ENCODE data around the gene GRAP.

Gene GRAP

GRCh38 chr17:18990331-18990730, 56.4 kb downstream of the GRAP start:
- peak in 1 of 10 donors; percentile 37 for DNase-seq
- intact Hi-C loops (cut with DNase I) = no loop called here

- intact Hi-C loops (cut with DNase I) = no loop called here
- no peak for DNase-seq
Measured at GRCh38 chr17:18988546-18989173, 58.1 kb downstream of the GRAP start.

- DNase-seq = peak in 1 of 10 donors; percentile 62
- intact Hi-C loops (cut with DNase I) = no loop called here
Measured at GRCh38 chr17:18987862-18988545, 58.8 kb downstream of the GRAP start.

- peak in 1 of 10 donors; percentile 49 for DNase-seq
- intact Hi-C loops (cut with DNase I) = no loop called here
Measured at GRCh38 chr17:18987230-18987610, 59.5 kb downstream of the GRAP start.

GRCh38 chr17:18986541-18987229, 60.1 kb downstream of the GRAP start:
- intact Hi-C loops (cut with DNase I) = no loop called here
- peak in 1 of 10 donors; percentile 78 for DNase-seq

- DNase-seq = no peak
- intact Hi-C loops (cut with DNase I) = no loop called here
Measured at GRCh38 chr17:18985475-18985874, 61.3 kb downstream of the GRAP start.

- intact Hi-C loops (cut with DNase I) = no loop called here
- DNase-seq = peak in 1 of 10 donors; percentile 63
Measured at GRCh38 chr17:18984273-18985114, 62.3 kb downstream of the GRAP start.

GRCh38 chr17:18981642-18982424, 64.9 kb downstream of the GRAP start:
- intact Hi-C loops (cut with DNase I) = no loop called here
- DNase-seq = no peak

GRCh38 chr17:18981335-18981641, 65.5 kb downstream of the GRAP start:
- intact Hi-C loops (cut with DNase I) = no loop called here
- DNase-seq = no peak

- intact Hi-C loops (cut with DNase I) = no loop called here
- no peak for DNase-seq
Measured at GRCh38 chr17:18980682-18981334, 65.9 kb downstream of the GRAP start.

GRCh38 chr17:18978655-18979054, 68.1 kb downstream of the GRAP start:
- intact Hi-C loops (cut with DNase I) = no loop called here
- DNase-seq = no peak

- intact Hi-C loops (cut with DNase I) = no loop called here
Measured at GRCh38 chr17:18978050-18978449, 68.7 kb downstream of the GRAP start.

GRCh38 chr17:18977646-18978045, 69.1 kb downstream of the GRAP start:
- DNase-seq = no peak

More at GRCh38 chr17:18978050-18978449, 68.7 kb downstream of the GRAP start:
- DNase-seq = no peak

GRCh38 chr17:18977021-18977420, 69.7 kb downstream of the GRAP start:
- DNase-seq = no peak
- intact Hi-C loops (cut with DNase I) = no loop called here

More at GRCh38 chr17:18977646-18978045, 69.1 kb downstream of the GRAP start:
- intact Hi-C loops (cut with DNase I) = no loop called here

- intact Hi-C loops (cut with DNase I) = no loop called here
- no peak for DNase-seq
Measured at GRCh38 chr17:18976201-18976600, 70.6 kb downstream of the GRAP start.

- no peak for DNase-seq
- intact Hi-C loops (cut with DNase I) = no loop called here
Measured at GRCh38 chr17:18975597-18975996, 71.2 kb downstream of the GRAP start.

GRCh38 chr17:18974407-18975149, 72.2 kb downstream of the GRAP start:
- intact Hi-C loops (cut with DNase I) = no loop called here
- no peak for DNase-seq

GRCh38 chr17:18971801-18972200, 75.0 kb downstream of the GRAP start:
- DNase-seq = no peak
- intact Hi-C loops (cut with DNase I) = no loop called here
